Tibial nerve (tissue), 3 donors: Measurements from ENCODE around the gene VWA8.

Experiments
- CTCF ChIP-seq, 5 experiments: fragments of 200-600 bp in 3 of 5; fragments of 450-650 bp in 2 of 5; sonication (generic) in 3 of 5; IDR thresholded peaks; one replicate each; pipeline ENCODE4 v1.5.1; 2016 to 2019; ENCODE audit warnings: antibody characterized with exemption in 5 of 5, mild to moderate bottlenecking in 3 of 5, moderate library complexity in 2 of 5
- POLR2A ChIP-seq, 2 donors: fragments of 450-650 bp; IDR thresholded peaks; one replicate each; pipeline ENCODE4 v1.6.1; 2017; ENCODE audit warnings: antibody characterized with exemption in 2 of 2, mild to moderate bottlenecking in 2 of 2, moderate library complexity in 2 of 2

GRCh38 chr13:41563341-41563983 lies 397.4 kb downstream of the VWA8 start:
- TF ChIP-seq CTCF (IDR thresholded peaks at IDR 0.05) (no peak), POLR2A (IDR thresholded peaks at IDR 0.05) (no peak)
